ENCODE data around the gene USO1.

Gene USO1

DNA sequence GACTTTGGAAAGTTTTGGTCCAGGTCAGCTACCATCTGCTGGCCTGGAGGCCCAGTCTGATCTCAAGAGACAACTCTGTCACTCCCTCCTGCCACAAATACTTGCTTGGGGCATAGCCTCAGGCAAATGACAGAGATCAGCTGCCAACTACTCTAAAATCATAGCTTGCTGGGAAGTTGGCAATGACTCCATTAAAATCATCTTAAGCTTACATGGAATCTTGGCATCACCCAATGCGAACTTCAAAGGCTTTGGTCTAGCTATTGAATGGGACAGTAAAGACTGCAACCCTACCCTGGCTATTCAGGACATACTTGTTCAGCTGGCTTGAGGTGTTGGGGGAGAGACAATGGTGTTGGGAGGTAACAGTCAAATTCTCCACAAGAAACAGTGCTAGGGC is 7.0 kb upstream of the USO1 start:
- H3K4me2 ChIP-seq (ENCODE audit: low read length, poor library complexity, severe bottlenecking), result no peak overlapping the region
- H3K4me3 ChIP-seq (ENCODE audit: insufficient read depth in 1 of 2, low read depth in 1 of 2, low read length in 2 of 2), result no peak overlapping the region
- H3K23ac ChIP-seq (ENCODE audit: low read length in 2 of 2), result no peak overlapping the region
- peaks cover 0 to 11% of the 10 kb centered on the region in 2 experiments for H3K36me3 ChIP-seq (ENCODE audit: control insufficient read depth in 1 of 2, insufficient read depth in 2 of 2, low read depth in 1 of 2, low read length in 2 of 2)
- H3K27me3 ChIP-seq (ENCODE audit: control insufficient read depth in 1 of 2, insufficient read depth in 1 of 2, low read length in 2 of 2), result no peaks in the 10 kb centered on the region
- H2AFZ ChIP-seq (ENCODE audit: low read depth, low read length), result no peak overlapping the region
- no peak overlapping the region for H3K9ac ChIP-seq (ENCODE audit: low read length)
- H3K18ac ChIP-seq (ENCODE audit: low read depth in 1 of 2, low read length in 2 of 2), result no peak overlapping the region
- no peak overlapping the region for H2BK5ac ChIP-seq (ENCODE audit: low read depth, low read length, poor library complexity, severe bottlenecking)
- no peak overlapping the region for H2AK5ac ChIP-seq (ENCODE audit: low read length, severe bottlenecking)
- no peaks in the 10 kb centered on the region for H3K9me3 ChIP-seq (ENCODE audit: control insufficient read depth, low read length)
- no peak for DNase-seq
- H4K8ac ChIP-seq (ENCODE audit: low read length), result no peak overlapping the region
- WGBS, result 100% methylated on average over 1 of the region's 1 CpG
- H2BK15ac ChIP-seq (ENCODE audit: low read depth, poor library complexity, severe bottlenecking), result no peak overlapping the region
- no peak overlapping the region for H3K14ac ChIP-seq (ENCODE audit: low read length in 2 of 2)
- H3K4me1 ChIP-seq (ENCODE audit: control insufficient read depth, insufficient read depth, low read depth, low read length), result peaks cover 3% of the 10 kb centered on the region
- peaks cover 22% of the 10 kb centered on the region for H3K79me1 ChIP-seq (replicated peaks; ENCODE audit: low read length, poor library complexity, severe bottlenecking)
- H2BK12ac ChIP-seq (ENCODE audit: low read length in 2 of 2), result no peak overlapping the region
- no peak overlapping the region for H3K27ac ChIP-seq (ENCODE audit: low read length, poor library complexity, severe bottlenecking)
- no peak overlapping the region for H3K4ac ChIP-seq (ENCODE audit: low read depth in 1 of 2, low read length in 2 of 2)
- H2BK120ac ChIP-seq (ENCODE audit: low read depth, low read length), result no peak overlapping the region
- H4K91ac ChIP-seq (ENCODE audit: low read length), result no peak overlapping the region

- H2BK12ac ChIP-seq (ENCODE audit: low read length in 2 of 2), result no peak overlapping the region
- H3K18ac ChIP-seq (ENCODE audit: low read depth in 1 of 2, low read length in 2 of 2), result no peak overlapping the region
- no peak overlapping the region for H4K8ac ChIP-seq (ENCODE audit: low read length)
- no peak overlapping the region for H3K4ac ChIP-seq (ENCODE audit: low read depth in 1 of 2, low read length in 2 of 2)
- no peak overlapping the region for H2BK15ac ChIP-seq (ENCODE audit: low read depth, poor library complexity, severe bottlenecking)
- no peak overlapping the region for H3K14ac ChIP-seq (ENCODE audit: low read length in 2 of 2)
- 96% methylated on average over 2 of the region's 2 CpGs for WGBS
- no peak overlapping the region for H3K9ac ChIP-seq (ENCODE audit: low read length)
- no peak overlapping the region for H2BK120ac ChIP-seq (ENCODE audit: low read depth, low read length)
- no peak for DNase-seq
- H3K23ac ChIP-seq (ENCODE audit: low read length in 2 of 2), result no peak overlapping the region
- no peak overlapping the region for H2BK5ac ChIP-seq (ENCODE audit: low read depth, low read length, poor library complexity, severe bottlenecking)
- peaks cover 22% of the 10 kb centered on the region for H3K79me1 ChIP-seq (replicated peaks; ENCODE audit: low read length, poor library complexity, severe bottlenecking)
- H3K27ac ChIP-seq (ENCODE audit: low read length, poor library complexity, severe bottlenecking), result no peak overlapping the region
- no peak overlapping the region for H3K4me2 ChIP-seq (ENCODE audit: low read length, poor library complexity, severe bottlenecking)
- H3K4me3 ChIP-seq (ENCODE audit: insufficient read depth in 1 of 2, low read depth in 1 of 2, low read length in 2 of 2), result no peak overlapping the region
- no peak overlapping the region for H4K91ac ChIP-seq (ENCODE audit: low read length)
- H2AFZ ChIP-seq (ENCODE audit: low read depth, low read length), result no peak overlapping the region
- peaks cover 0 to 11% of the 10 kb centered on the region in 2 experiments for H3K36me3 ChIP-seq (ENCODE audit: control insufficient read depth in 1 of 2, insufficient read depth in 2 of 2, low read depth in 1 of 2, low read length in 2 of 2)
- H3K9me3 ChIP-seq (ENCODE audit: control insufficient read depth, low read length), result no peaks in the 10 kb centered on the region
- H2AK5ac ChIP-seq (ENCODE audit: low read length, severe bottlenecking), result no peak overlapping the region
- no peaks in the 10 kb centered on the region for H3K27me3 ChIP-seq (ENCODE audit: control insufficient read depth in 1 of 2, insufficient read depth in 1 of 2, low read length in 2 of 2)
- H3K4me1 ChIP-seq (ENCODE audit: control insufficient read depth, insufficient read depth, low read depth, low read length), result peaks cover 3% of the 10 kb centered on the region
Observed at GRCh38 chr4:75718529-75718928, 5.8 kb upstream of the USO1 start.

DNA sequence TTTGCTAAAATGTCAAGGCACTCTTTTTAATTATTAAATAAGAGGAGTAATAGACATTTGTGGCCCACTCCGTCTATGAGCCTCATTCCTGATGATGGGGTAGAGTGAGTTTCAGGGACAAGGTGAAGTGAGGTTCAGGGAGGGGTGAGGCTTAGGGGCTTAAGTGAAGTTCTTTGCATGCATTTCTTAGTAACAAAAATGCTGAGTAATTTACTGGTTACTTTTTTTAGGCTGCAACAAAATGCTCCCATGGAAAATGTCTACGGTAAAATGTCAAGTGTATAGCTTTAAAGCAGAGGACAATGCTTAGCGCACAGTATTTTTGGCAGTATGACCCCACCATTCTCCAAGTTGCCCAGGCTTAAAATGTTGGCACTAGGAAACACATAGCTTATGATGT is 2.0 kb upstream of the USO1 start:
- Histone ChIP-seq H2AK5ac (ENCODE audit: low read length, severe bottlenecking) (no peak overlapping the region), H3K79me1 (replicated peaks; ENCODE audit: low read length, poor library complexity, severe bottlenecking) (peaks cover 17% of the 10 kb centered on the region), H3K9me3 (ENCODE audit: control insufficient read depth, low read length) (no peaks in the 10 kb centered on the region), H2BK12ac (ENCODE audit: low read length in 2 of 2) (no peak overlapping the region), H3K36me3 (ENCODE audit: control insufficient read depth in 1 of 2, insufficient read depth in 2 of 2, low read depth in 1 of 2, low read length in 2 of 2) (peaks cover 0 to 8% of the 10 kb centered on the region in 2 experiments), H2BK5ac (ENCODE audit: low read depth, low read length, poor library complexity, severe bottlenecking) (no peak overlapping the region), H3K9ac (ENCODE audit: low read length) (peak overlapping the region; percentile 99), H3K27me3 (ENCODE audit: control insufficient read depth in 1 of 2, insufficient read depth in 1 of 2, low read length in 2 of 2) (no peaks in the 10 kb centered on the region), H3K27ac (ENCODE audit: low read length, poor library complexity, severe bottlenecking) (no peak overlapping the region), H3K4ac (ENCODE audit: low read depth in 1 of 2, low read length in 2 of 2) (no peak overlapping the region), H3K14ac (ENCODE audit: low read length in 2 of 2) (no peak overlapping the region), H3K18ac (ENCODE audit: low read depth in 1 of 2, low read length in 2 of 2) (no peak overlapping the region), H2BK120ac (ENCODE audit: low read depth, low read length) (no peak overlapping the region), H2BK15ac (ENCODE audit: low read depth, poor library complexity, severe bottlenecking) (no peak overlapping the region), H3K23ac (ENCODE audit: low read length in 2 of 2) (no peak overlapping the region), H4K91ac (ENCODE audit: low read length) (no peak overlapping the region), H4K8ac (ENCODE audit: low read length) (no peak overlapping the region), H3K4me3 (ENCODE audit: insufficient read depth in 1 of 2, low read depth in 1 of 2, low read length in 2 of 2) (peak overlapping the region in 1 of 2 experiments; percentile 91), H3K4me1 (ENCODE audit: control insufficient read depth, insufficient read depth, low read depth, low read length) (peaks cover 1% of the 10 kb centered on the region), H2AFZ (ENCODE audit: low read depth, low read length) (no peak overlapping the region), H3K4me2 (ENCODE audit: low read length, poor library complexity, severe bottlenecking) (no peak overlapping the region)
- 65% methylated on average over 3 of the region's 3 CpGs for WGBS
- no peak for DNase-seq

DNA sequence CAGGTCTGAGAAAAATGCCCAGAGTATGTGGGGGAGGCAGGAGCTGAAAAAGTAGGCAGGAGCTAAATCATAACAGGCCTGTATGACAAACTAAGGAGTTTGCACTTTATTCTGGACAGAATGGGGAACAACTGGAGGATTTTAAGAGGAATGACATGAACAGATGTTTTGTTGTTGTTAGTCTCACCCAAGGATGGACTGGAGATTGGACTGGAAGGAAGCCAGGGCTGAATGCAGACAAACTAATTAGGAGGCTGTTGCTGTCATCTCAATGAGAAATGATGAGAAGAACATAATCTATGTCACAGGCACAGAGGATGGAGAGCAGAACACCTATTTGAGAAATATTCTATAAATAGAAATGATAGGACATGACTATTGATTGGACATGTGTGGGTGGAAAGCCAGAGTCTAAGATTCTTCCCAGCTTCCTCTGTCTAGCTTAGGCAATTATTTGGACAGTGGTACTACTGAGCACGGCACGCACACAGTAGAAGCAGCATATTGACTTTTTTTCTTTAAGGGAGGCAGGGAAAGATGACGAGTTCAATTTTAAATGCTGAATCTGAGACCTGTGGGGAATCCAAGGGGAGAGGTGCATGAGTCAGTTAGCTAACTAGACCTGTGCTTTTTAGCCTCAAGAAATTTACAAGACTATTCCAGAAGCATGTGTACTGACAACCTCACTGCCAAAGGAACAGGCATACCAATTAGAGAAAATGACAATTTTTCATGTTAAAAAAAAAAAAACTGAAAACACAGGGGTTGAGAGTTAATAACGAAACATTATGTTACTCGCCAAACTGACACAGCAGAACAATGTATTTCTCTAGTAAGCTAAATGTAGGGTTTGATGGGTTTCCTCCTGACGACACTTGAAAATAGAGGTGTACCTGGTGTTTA is 963 bp upstream of the USO1 start:
- Histone ChIP-seq H2AFZ (ENCODE audit: low read depth, low read length) (no peak overlapping the region), H3K27ac (ENCODE audit: low read length, poor library complexity, severe bottlenecking) (peak overlapping the region; percentile 96), H2BK5ac (ENCODE audit: low read depth, low read length, poor library complexity, severe bottlenecking) (no peak overlapping the region), H3K18ac (ENCODE audit: low read depth in 1 of 2, low read length in 2 of 2) (no peak overlapping the region), H2BK15ac (ENCODE audit: low read depth, poor library complexity, severe bottlenecking) (no peak overlapping the region), H3K79me1 (replicated peaks; ENCODE audit: low read length, poor library complexity, severe bottlenecking) (peaks cover 17% of the 10 kb centered on the region), H2BK120ac (ENCODE audit: low read depth, low read length) (no peak overlapping the region), H3K4me3 (ENCODE audit: insufficient read depth in 1 of 2, low read depth in 1 of 2, low read length in 2 of 2) (peak overlapping the region in 1 of 2 experiments; percentile 91), H3K9ac (ENCODE audit: low read length) (peak overlapping the region; percentile 99), H4K8ac (ENCODE audit: low read length) (no peak overlapping the region), H2BK12ac (ENCODE audit: low read length in 2 of 2) (no peak overlapping the region), H4K91ac (ENCODE audit: low read length) (no peak overlapping the region), H3K9me3 (ENCODE audit: control insufficient read depth, low read length) (no peaks in the 10 kb centered on the region), H3K4me1 (ENCODE audit: control insufficient read depth, insufficient read depth, low read depth, low read length) (peaks cover 1% of the 10 kb centered on the region), H3K14ac (ENCODE audit: low read length in 2 of 2) (no peak overlapping the region), H3K36me3 (ENCODE audit: control insufficient read depth in 1 of 2, insufficient read depth in 2 of 2, low read depth in 1 of 2, low read length in 2 of 2) (peaks cover 0 to 4% of the 10 kb centered on the region in 2 experiments), H3K23ac (ENCODE audit: low read length in 2 of 2) (no peak overlapping the region), H2AK5ac (ENCODE audit: low read length, severe bottlenecking) (no peak overlapping the region), H3K4me2 (ENCODE audit: low read length, poor library complexity, severe bottlenecking) (peak overlapping the region; percentile 85), H3K27me3 (ENCODE audit: control insufficient read depth in 1 of 2, insufficient read depth in 1 of 2, low read length in 2 of 2) (no peaks in the 10 kb centered on the region), H3K4ac (ENCODE audit: low read depth in 1 of 2, low read length in 2 of 2) (no peak overlapping the region)
- WGBS, result 7% methylated on average over 4 of the region's 6 CpGs
- peak; percentile 81 for DNase-seq
